ENCODE measurements around the gene HCFC1R1.
"Not testable (repeated sequence)": the region's sequence is repeated elsewhere in the genome, so short reads cannot be mapped to it uniquely, and the experiment has no call there.

The HCFC1R1 gene

DNA sequence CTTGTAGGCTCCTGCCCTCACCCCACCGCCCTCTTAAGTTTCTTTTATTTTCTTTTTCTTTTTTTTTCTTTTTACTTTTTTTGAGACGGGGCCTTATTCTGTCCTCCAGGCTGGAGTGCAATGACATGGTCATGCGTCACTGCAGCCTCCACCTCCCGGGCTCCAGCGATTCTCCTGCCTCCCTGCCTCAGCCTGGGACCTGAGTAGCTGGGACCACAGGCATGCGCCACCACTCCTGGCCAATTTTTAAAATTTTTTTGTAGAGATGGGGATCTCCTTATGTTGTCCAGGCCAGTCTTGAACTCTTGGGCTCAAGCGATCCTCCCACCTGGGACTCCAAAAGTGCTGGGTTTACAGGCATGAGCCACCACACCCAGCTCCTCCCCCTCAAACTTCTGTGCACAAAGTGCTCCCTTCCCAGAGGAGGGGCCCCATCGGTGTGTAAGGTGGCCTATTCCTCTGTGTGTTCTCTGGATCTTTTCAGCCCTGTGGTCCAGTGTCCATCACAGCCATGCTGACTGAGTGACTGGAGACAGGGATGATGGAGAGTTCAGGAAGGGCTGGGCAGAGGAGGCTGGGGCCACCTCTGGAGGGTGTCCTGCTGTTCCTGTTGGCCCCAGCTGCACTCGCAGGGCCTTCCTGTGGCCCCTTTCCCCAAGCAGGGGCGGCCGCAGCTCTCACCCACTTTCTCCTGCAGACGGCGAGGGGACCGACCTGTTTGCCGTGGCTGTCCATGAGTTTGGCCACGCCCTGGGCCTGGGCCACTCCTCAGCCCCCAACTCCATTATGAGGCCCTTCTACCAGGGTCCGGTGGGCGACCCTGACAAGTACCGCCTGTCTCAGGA lies 32.8 kb upstream of the HCFC1R1 start:
- no peak for DNase-seq

- DNase-seq = not testable (repeated sequence)
Measured at GRCh38 chr16:3055734-3056115, 32.0 kb upstream of the HCFC1R1 start.

DNA sequence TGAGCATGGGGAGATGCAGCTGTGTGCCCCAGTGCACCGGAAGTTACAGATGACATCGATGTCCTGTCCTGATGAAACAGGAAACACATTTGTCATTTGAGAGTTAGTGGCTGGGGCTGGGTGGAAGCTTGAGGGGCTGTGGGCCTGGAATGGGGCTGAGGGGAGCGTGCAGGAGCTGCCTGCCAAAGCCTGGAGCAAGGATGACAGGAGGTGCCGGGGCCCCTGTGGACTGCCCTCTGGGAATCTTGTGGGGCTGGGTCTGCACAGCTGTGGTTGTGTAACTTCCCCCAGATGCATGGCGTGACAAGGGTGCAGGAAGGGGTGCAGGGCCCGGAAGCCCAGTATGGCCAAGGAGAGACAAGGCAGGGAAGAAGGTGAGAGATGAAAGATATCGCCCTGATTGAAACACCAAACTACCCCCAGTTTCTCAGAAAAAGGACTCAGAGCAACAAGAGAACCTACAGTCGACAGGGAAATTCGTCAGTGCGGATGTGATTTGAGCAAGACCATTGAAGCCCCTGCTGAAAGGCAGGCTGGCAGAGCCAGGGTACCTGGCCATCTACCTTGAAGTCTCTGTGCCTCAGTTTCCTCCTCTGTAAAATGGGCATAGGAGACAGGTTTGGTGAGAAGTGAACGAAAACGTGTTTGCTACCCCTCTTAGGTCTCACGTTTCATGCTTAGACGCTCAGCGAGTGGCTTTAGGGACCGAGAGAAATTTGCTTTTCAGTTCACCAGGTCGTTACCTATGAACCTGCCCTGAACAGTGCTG lies 31.4 kb upstream of the HCFC1R1 start:
- no peak for DNase-seq

DNA sequence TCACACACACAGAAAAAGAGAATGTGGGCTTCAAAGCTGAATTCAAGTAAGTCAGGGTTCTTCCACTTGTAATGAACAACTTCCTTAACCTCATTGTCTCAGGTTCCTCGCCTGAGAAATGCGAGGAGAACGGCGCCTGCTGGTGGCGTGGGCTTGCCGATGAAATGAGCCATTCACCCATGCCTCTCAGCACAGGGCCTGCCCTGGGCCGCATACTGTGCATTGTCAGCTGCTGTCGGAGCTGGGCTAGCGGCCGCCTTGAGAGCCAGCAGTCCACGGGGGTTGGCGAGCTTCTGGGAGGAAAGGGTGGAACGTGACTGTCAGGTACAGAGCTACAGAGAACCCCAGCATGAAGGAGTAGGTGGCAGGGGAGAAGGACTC lies 29.6 kb upstream of the HCFC1R1 start:
- DNase-seq = not testable (repeated sequence)

DNA sequence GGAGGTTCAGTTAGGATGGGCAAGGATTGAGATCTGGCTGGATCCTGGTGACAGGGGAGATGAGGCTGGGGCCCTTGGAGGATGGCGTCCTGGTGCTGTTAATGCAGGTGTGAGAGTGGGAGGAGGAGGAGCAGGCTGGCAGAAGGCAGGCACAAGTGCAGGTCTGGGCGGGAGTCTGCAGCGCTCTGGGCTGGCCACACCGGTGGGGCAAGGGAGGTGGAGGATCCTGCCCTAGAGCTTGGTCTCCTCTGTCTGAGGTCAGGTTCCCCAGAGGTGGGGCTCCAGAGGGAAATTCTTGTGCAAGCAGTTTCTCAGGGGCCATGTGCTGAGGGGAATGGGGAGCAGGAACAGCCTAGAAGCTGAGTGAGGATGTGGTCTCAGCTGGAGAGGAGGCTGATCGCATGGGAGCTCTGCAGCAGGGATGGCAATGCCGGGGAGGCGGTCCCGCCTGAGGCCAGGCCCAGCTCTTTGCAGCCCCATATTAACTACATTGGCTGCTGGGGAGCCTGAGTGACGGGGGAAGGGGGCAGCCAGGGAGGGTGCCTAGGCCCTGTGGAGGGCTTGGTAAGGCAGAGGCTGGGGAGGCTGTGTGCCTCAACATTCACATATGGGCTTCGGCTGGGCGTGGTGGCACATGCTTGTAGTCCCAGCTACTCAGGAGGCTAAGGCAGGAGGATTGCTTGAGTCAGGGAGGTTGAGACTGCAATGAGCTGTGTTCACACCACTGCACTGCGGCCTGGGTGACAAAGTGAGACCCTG lies 29.0 kb upstream of the HCFC1R1 start:
- DNase-seq = not testable (repeated sequence)

GRCh38 chr16:3051494-3051893 lies 27.8 kb upstream of the HCFC1R1 start:
- DNase-seq = no peak

GRCh38 chr16:3051009-3051408 lies 27.3 kb upstream of the HCFC1R1 start:
- no peak for DNase-seq

GRCh38 chr16:3050487-3050886 lies 26.7 kb upstream of the HCFC1R1 start:
- DNase-seq = no peak

DNA sequence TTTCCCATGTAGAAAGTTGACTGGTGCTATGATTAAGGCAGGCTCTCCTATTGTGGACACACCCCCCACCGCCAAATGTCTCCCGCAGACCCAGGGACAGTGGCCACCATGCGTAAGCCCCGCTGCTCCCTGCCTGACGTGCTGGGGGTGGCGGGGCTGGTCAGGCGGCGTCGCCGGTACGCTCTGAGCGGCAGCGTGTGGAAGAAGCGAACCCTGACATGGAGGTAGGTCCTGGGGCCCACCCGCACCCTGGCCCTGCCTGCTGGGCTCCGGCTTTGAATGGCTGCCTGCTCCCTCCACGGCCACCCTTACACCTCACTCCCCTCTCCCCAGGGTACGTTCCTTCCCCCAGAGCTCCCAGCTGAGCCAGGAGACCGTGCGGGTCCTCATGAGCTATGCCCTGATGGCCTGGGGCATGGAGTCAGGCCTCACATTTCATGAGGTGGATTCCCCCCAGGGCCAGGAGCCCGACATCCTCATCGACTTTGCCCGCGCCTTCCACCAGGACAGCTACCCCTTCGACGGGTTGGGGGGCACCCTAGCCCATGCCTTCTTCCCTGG lies 26.3 kb upstream of the HCFC1R1 start:
- no peak for DNase-seq

DNA sequence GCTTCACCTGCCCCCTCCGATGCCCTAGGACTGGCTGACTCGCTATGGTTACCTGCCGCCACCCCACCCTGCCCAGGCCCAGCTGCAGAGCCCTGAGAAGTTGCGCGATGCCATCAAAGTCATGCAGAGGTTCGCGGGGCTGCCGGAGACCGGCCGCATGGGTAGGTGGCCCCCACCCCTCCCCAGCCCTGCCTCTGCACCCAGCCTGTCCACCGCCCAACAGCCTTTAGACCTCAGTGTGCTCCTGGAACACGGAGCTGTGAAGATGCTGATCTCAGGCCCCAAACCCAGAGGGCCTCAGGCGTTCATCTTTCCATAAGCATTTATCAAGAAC lies 23.6 kb upstream of the HCFC1R1 start:
- no peak for DNase-seq

- no peak for DNase-seq
Measured at GRCh38 chr16:3046641-3047386, 23.1 kb upstream of the HCFC1R1 start.

- DNase-seq = no peak
Measured at GRCh38 chr16:3045758-3046640, 22.3 kb upstream of the HCFC1R1 start, which contains the start of gene MMP25. MMP25 (plus strand) TSS chr16:3046561; CDS start chr16:3046918, 357 bp downstream.

- DNase-seq = no peak
Measured at GRCh38 chr16:3044708-3045107, 21.0 kb upstream of the HCFC1R1 start.

- no peak for DNase-seq
Measured at GRCh38 chr16:3042376-3042775, 18.6 kb upstream of the HCFC1R1 start.

- no peak for DNase-seq
Measured at GRCh38 chr16:3038896-3039295, 15.2 kb upstream of the HCFC1R1 start.

DNA sequence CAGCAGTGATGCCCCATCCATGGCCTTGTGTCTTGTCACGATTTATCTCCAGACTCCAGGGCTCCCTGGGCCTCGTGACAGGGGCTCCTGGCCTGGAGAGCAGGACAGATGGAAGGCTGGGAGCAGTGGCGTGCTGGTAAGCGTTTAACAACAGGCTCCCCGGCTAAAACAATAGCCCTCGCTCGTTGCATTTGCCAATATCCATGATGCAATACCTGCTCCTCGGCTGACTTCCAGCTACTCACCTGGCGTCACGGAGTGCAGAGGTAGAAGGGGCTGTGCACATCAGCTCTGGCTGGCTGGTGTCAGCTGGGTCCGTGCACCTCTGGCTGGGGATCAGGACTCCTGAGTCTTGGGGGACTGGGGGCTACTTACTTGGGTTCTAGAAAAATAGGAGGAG lies 14.5 kb upstream of the HCFC1R1 start:
- DNase-seq = no peak

DNA sequence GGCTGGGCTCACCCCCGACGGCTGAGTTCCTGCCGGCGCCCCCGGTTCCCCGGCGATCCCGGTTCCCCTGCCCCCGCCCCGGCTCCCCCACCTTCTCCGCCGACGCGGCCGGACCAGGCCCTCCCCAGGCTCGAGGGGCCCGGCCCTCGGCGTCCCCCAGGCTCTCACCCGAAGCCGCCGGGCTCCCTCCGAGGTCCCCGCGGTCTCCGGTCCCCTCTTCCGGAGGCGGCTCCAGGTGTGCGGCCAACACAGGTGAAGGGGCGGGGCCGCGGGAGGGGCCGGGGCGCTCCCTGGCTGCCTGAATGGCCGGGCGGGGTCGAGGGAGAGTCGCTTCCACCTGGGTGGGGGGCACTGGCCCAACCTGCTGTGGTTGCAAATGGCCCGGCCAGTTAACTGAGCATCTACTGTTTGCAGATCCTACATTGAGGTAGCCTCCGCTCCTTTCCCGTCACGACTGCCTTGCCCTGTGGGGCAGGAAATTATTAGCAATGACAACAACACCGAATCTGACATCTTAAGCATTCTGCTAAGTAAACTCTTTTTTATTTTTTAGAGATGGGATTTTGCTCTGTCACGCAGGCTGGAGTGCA lies 13.1 kb upstream of the HCFC1R1 start, which contains the start of gene BICDL2:
Gene BICDL2, minus strand, starts transcription at position 219 of the 590 bp plus-strand sequence. CDS start 1,448 bp downstream, outside the sequence.
- DNase-seq = no peak

DNA sequence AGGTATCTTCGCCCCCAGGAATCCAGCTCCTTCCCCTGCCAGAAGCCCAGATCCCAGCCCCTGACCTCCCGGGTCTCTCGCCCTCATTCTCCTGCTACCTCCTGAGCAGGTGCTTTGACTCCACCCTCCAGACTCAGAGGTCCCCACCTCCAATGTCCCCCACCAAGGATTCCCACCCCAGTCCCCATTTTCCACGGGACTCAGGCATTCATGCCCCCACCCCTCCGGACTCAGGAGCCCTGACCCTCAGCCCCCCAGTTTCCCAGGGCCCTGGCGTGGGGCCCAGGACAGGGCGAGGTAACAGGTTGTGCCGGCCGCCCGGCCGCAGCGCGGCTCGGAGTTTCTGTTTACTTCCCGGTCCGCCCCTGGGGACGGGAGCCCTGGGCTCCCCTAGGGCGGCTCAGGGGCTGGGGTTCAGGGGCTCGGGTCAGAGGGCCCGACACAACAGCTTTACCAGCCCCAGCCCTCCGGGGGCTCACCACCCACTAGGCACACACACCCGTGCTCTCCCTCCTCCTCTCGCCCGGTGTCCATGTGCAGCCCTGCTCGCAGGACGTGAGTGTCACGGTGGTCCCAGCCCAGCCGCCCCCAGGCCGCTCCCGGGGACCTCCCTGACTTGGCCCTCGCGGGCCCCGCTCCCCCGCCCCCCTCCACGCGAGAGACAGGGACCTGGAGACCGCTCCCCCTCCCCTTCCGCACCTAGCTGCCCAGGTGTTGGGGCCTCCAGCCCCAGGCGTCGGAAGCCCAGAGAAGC lies 12.4 kb upstream of the HCFC1R1 start:
- no peak for DNase-seq

- DNase-seq = no peak
Measured at GRCh38 chr16:3035289-3035971, 11.7 kb upstream of the HCFC1R1 start.
